GM12865 (cell line): Measurements from ENCODE around the gene GABBR2.

Experiments used
- DNase-seq: peaks from one replicate; pipeline ENCODE4 v3.0.0; 2010; ENCODE audit warnings: low read depth
- H3K4me3 ChIP-seq: 2 replicates; pipeline ENCODE4 v1.5.1; 2011; ENCODE audit warnings: mild to moderate bottlenecking, low read depth, low read length, control low read depth
- TF ChIP-seq, protein P1 (sequence below): IDR thresholded peaks from 2 replicates; pipeline ENCODE4 v1.5.1; 2011; ENCODE audit warnings: low read length, control low read depth, low read depth, inconsistent platforms; ENCODE audit not compliant: insufficient read depth; ENCODE audit errors: missing control alignments

GABBR2 gene

DNA sequence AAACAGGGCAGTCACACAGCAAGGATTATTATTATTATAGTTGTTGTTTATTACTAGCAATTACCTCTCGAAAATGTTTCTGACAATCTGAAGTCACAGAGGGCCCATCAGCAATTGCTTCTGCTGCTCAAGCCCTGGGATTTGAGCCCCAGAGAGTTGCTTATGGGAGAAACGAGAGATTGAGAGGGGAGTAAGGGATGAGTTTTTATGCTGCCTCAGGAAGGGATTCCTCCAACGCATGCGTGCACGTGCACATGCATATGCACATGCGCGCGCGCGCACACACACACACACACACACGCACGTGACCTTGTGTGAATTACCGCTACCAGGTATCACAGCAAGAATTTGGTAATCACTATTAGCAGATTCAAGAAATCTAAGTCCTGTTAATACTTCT is 264.1 kb downstream of the GABBR2 start:
- no peak overlapping the region for H3K4me3 ChIP-seq
- DNase-seq: no peak

DNA sequence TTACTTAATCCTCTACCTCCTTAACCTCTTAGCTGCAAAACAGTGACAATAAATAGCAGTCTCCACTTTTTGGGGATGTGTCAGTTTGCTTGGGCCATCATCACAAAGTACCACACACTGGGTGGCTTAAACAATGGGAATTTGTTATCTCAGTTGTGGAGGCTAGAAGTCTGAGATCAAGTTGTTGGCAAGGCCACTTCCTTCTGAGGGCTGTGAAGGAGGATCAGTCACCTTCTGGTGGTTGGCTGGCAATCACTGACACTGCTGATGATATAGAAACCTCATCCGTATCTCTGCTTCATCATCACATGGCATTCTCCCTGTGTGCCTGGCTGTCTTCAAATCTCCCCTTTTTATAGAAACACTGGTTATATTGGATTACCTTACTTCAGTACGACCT is 266.2 kb downstream of the GABBR2 start:
- no peak overlapping the region for H3K4me3 ChIP-seq
- DNase-seq: no peak
- TF ChIP-seq, protein P1, sequence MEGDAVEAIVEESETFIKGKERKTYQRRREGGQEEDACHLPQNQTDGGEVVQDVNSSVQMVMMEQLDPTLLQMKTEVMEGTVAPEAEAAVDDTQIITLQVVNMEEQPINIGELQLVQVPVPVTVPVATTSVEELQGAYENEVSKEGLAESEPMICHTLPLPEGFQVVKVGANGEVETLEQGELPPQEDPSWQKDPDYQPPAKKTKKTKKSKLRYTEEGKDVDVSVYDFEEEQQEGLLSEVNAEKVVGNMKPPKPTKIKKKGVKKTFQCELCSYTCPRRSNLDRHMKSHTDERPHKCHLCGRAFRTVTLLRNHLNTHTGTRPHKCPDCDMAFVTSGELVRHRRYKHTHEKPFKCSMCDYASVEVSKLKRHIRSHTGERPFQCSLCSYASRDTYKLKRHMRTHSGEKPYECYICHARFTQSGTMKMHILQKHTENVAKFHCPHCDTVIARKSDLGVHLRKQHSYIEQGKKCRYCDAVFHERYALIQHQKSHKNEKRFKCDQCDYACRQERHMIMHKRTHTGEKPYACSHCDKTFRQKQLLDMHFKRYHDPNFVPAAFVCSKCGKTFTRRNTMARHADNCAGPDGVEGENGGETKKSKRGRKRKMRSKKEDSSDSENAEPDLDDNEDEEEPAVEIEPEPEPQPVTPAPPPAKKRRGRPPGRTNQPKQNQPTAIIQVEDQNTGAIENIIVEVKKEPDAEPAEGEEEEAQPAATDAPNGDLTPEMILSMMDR: no peak

More for the DNA sequence above, 264.1 kb downstream of the GABBR2 start:
- TF ChIP-seq, protein P1: no peak

DNA sequence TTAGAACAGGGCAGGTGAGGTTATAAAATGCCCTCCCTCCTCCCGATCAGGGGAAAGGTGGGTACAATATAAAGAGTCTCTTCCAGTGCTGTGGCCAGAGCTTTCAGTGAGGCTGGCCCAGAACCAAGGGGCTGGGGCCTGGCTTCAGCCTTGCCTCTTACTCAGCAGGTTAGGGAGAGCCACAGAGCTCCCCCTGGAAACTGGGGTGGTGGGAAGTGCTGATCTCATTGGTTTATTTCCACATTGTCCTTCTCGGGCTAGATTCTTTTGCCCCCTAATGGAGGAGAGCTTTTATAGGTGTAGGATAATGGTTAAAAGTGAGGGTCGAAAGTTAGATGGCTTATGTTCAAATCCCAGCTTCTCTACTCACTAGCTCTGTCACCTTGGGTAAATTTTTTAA is 266.6 kb downstream of the GABBR2 start:
- no peak overlapping the region for H3K4me3 ChIP-seq
- TF ChIP-seq, protein P1: no peak

DNA sequence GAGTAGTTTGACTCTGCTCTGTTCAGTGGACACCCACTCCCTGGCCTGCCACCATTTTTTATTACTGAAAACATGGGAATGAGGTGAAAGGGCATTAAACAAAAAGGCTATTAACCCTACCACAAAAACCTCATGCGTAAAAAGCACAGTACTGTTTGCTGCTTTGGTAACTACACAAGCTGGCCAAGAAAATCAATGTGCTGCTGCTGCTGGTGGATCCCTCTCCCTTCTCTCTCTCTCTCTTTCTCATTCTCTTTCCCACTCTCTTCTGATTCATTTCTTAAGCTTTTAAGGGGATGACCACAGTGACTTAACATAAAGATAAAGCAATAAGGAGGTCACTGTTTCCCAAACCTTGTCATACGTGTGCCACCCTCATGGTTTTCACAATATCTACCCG is 270.1 kb downstream of the GABBR2 start:
- DNase-seq: no peak
- TF ChIP-seq, protein P1: no peak
- H3K4me3 ChIP-seq: no peak overlapping the region

More for the DNA sequence above, 266.6 kb downstream of the GABBR2 start:
- no peak for DNase-seq

DNA sequence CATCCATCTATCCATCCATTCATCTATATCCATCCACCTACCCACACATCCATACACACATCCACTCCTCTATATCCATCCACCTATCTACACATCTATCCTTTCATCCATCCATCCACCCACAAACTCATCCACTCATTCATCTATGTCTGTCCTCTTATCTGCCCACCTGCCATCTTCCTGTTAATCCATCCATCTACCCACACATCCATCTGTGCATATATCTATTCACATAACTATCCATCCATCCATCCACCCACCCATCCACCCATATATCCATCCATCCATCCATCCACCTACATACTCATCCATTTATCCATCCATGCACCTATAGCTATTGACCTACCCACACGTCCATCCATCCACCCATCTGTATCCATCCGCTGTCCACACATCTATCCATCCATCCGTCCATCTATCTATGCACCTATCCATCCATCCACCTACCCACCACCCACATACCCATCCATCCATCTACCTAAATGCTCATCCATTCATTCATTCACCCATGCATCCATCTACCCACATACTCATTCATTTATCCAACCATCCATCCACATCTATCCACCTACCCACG is 271.2 kb downstream of the GABBR2 start:
- no peak for DNase-seq
- no peak overlapping the region for H3K4me3 ChIP-seq
- TF ChIP-seq, protein P1: no peak

DNA sequence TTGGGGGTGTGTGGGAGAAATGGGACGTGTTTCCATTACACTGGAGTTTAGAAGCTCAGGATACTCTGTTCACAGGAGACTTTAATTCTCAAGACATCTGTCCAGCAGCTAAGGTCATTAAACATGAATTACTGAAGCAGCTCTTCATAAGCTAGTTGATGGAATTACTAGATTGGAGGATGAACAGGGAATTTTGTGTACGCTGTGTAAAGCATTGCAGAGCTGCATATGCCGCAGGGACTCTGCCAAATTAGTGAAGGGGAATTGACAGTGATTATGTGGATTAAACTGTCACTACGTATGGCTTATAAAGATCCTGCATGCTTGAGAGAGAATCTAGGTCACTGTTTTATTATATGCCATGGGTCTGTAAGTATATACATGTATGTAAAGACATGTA is 275.8 kb downstream of the GABBR2 start:
- H3K4me3 ChIP-seq: no peak overlapping the region
- TF ChIP-seq, protein P1: no peak
- no peak for DNase-seq

DNA sequence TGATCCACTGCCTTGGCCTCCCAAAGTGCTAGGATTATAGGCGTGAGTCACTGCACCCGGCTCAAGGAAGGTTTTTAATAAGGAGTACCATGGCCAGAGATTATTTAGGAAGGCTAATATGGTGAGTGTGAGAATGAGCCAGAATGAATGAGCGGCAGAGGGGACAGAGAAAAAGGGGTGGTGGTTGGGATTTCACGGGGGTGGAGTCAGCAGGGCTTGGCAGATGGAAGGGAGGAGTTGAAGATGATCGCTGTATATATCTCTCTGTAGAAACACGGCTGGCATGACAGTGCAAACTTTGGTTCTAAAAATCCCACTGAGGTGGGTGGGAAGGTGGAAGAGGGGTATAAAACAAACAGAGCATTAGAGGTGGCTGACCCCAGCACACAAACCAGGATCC is 276.6 kb downstream of the GABBR2 start:
- TF ChIP-seq, protein P1: no peak
- no peak for DNase-seq
- no peak overlapping the region for H3K4me3 ChIP-seq
